DND-41 (cell line): Measurements from ENCODE around the gene RGL4.
"Not testable (repeated sequence)": the region's sequence is repeated elsewhere in the genome, so short reads cannot be mapped to it uniquely, and the experiment has no call there.

Source experiments
- ATAC-seq: fragments of 200-7000 bp; cut with Tn5 transposase; 3 replicates; pipeline ENCODE4 v1.9.1; 2021; ENCODE audit warnings: low read depth; ENCODE audit not compliant: insufficient read depth
- DNase-seq: peaks from one replicate; pipeline ENCODE4 v3.0.0-alpha.2; 2020
- H2AFZ ChIP-seq: 2 replicates; pipeline ENCODE4 v1.6.0; 2012; ENCODE audit warnings: low read depth, low read length
- H3K27ac ChIP-seq: 2 replicates; pipeline ENCODE4 v1.5.1; 2012; ENCODE audit warnings: low read length, inconsistent platforms
- H3K27me3 ChIP-seq: fragments of 200-600 bp; sonication (generic); 2 replicates; pipeline ENCODE4 v1.6.0; 2012; ENCODE audit warnings: low read length, mild to moderate bottlenecking, inconsistent platforms; ENCODE audit not compliant: insufficient read depth, poor library complexity
- H3K36me3 ChIP-seq: 2 replicates; pipeline ENCODE4 v1.5.1; 2012; ENCODE audit warnings: low read length, inconsistent platforms; ENCODE audit not compliant: insufficient read depth
- H3K4me1 ChIP-seq: 2 replicates; pipeline ENCODE4 v1.5.1; 2012; ENCODE audit warnings: mild to moderate bottlenecking, low read length; ENCODE audit not compliant: insufficient read depth
- H3K4me2 ChIP-seq: 2 replicates; pipeline ENCODE4 v1.6.0; 2012; ENCODE audit warnings: mild to moderate bottlenecking, moderate library complexity, low read length, inconsistent platforms; ENCODE audit not compliant: insufficient read depth
- H3K4me3 ChIP-seq, 2 experiments: fragments of 200-600 bp in 1 of 2; shearing (Covaris generic) in 1 of 2; 2 replicates each; pipeline ENCODE4 v1.5.1; 2012 to 2016; ENCODE audit warnings: inconsistent platforms in 2 of 2, low read length in 2 of 2, mild to moderate bottlenecking in 2 of 2, low read depth in 1 of 2, moderate library complexity in 1 of 2
- H3K79me2 ChIP-seq: 2 replicates; pipeline ENCODE4 v1.6.0; 2012; ENCODE audit warnings: low read length, inconsistent platforms; ENCODE audit not compliant: insufficient read depth
- H3K9ac ChIP-seq: 2 replicates; pipeline ENCODE4 v1.6.0; 2012; ENCODE audit warnings: low read depth, mild to moderate bottlenecking, inconsistent platforms, low read length, moderate library complexity
- H3K9me3 ChIP-seq: 2 replicates; pipeline ENCODE4 v1.5.1; 2012; ENCODE audit warnings: low read length, moderate library complexity, mild to moderate bottlenecking, inconsistent platforms; ENCODE audit not compliant: insufficient read depth, severe bottlenecking
- H4K20me1 ChIP-seq: 2 replicates; pipeline ENCODE4 v1.6.0; 2012; ENCODE audit warnings: low read length; ENCODE audit not compliant: insufficient read depth
- EZH2 ChIP-seq: IDR thresholded peaks from 3 replicates; pipeline ENCODE4 v1.6.1; 2012; ENCODE audit warnings: borderline replicate concordance, low read depth, mild to moderate bottlenecking, moderate library complexity, low read length, inconsistent platforms; ENCODE audit not compliant: severe bottlenecking
- TF ChIP-seq, protein P1 (sequence below): IDR thresholded peaks from 2 replicates; pipeline ENCODE4 v1.5.1; 2012; ENCODE audit warnings: borderline replicate concordance, low read length, moderate library complexity, mild to moderate bottlenecking; ENCODE audit not compliant: poor library complexity, severe bottlenecking; ENCODE audit errors: extremely low read depth

RGL4 gene

DNA sequence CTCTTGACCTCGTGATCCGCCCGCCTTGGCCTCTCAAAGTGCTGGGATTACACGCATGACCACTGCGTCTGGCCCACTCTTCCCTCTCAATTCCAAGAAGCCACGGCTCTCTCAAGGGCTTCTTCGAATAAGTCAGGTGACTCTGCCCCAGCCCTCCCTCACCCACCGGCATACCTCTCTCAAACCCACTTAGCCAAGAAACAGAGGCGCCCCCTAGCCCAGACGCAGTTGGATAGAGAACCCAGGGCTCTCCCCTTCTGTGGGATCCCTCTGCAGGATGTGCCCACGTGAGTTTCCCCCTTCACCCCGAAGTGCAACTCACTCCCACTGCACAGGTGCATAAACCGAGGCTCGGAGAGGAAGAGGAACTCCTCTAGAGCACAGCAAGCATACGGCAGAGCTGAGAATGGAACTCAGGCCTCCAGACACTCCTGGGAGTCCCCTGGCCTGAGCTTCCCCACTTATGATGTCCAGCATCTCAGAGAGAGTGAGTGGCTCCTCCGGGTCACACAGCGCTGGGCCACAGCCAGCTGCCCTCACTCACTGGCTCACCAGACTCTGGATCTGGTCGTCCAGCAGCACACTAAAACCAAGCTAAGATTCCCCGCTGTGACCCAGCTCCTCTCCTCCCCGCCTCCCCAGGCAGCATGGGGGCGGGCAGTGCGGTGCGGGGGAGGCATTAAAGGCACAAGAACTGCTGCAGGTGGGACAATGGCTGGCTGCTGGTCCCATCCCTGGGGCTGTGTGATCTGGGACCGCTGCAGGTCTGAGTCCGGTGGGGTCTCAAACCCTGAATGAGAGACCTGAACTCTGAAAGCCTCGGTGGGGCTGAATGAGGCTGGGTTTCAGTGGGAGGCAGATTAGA is 16.8 kb upstream of the RGL4 start:
- Histone ChIP-seq H3K27me3 (no peaks in the 10 kb centered on the region), H3K27ac (no peak overlapping the region), H3K9ac (no peak overlapping the region), H2AFZ (no peak overlapping the region), H3K4me3 (no peak overlapping the region), H3K36me3 (peaks cover 35% of the 10 kb centered on the region), H3K79me2 (no peaks in the 10 kb centered on the region), H4K20me1 (no peaks in the 10 kb centered on the region), H3K9me3 (no peaks in the 10 kb centered on the region), H3K4me1 (no peaks in the 10 kb centered on the region), H3K4me2 (no peak overlapping the region)
- no peak for DNase-seq
- no peak for TF ChIP-seq EZH2
- TF ChIP-seq, protein P1, sequence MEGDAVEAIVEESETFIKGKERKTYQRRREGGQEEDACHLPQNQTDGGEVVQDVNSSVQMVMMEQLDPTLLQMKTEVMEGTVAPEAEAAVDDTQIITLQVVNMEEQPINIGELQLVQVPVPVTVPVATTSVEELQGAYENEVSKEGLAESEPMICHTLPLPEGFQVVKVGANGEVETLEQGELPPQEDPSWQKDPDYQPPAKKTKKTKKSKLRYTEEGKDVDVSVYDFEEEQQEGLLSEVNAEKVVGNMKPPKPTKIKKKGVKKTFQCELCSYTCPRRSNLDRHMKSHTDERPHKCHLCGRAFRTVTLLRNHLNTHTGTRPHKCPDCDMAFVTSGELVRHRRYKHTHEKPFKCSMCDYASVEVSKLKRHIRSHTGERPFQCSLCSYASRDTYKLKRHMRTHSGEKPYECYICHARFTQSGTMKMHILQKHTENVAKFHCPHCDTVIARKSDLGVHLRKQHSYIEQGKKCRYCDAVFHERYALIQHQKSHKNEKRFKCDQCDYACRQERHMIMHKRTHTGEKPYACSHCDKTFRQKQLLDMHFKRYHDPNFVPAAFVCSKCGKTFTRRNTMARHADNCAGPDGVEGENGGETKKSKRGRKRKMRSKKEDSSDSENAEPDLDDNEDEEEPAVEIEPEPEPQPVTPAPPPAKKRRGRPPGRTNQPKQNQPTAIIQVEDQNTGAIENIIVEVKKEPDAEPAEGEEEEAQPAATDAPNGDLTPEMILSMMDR = no peak
- ATAC-seq = no peak

DNA sequence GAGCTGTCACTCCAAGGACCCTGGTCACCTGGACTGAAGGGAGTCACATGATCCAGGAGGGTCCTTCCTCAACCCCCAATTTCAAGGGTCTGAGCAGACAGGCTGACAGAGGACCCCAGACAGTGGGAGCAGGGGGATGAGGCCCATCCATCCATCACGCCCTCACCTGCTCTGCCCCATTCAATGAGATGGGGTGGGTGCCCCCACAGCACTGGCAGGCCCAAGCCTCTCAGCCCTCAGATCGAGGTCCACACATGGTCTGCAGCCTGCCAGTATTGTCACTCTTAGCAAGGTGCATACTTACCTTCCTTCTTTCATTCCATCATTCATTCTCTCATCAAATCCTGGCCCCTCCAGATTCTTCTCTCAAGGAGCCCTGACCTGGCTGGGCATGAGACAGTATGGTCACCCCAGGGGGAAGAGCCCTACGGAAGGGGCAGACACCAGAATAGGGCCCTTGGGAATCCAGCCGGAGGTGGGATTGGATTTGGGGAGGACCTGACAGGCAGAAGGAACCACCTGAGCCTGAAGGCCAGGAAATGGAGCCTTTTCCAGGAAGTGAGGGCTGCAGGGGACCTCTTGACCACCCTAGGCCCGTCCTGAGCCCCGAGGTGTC is 15.8 kb upstream of the RGL4 start:
- not testable (repeated sequence) for H3K79me2 ChIP-seq, H3K9me3 ChIP-seq, H3K9ac ChIP-seq, ATAC-seq, H2AFZ ChIP-seq, H4K20me1 ChIP-seq, H3K4me3 ChIP-seq, H3K4me1 ChIP-seq, H3K27ac ChIP-seq, H3K4me2 ChIP-seq, H3K27me3 ChIP-seq, DNase-seq
- H3K36me3 ChIP-seq = peaks cover 34% of the 10 kb centered on the region

DNA sequence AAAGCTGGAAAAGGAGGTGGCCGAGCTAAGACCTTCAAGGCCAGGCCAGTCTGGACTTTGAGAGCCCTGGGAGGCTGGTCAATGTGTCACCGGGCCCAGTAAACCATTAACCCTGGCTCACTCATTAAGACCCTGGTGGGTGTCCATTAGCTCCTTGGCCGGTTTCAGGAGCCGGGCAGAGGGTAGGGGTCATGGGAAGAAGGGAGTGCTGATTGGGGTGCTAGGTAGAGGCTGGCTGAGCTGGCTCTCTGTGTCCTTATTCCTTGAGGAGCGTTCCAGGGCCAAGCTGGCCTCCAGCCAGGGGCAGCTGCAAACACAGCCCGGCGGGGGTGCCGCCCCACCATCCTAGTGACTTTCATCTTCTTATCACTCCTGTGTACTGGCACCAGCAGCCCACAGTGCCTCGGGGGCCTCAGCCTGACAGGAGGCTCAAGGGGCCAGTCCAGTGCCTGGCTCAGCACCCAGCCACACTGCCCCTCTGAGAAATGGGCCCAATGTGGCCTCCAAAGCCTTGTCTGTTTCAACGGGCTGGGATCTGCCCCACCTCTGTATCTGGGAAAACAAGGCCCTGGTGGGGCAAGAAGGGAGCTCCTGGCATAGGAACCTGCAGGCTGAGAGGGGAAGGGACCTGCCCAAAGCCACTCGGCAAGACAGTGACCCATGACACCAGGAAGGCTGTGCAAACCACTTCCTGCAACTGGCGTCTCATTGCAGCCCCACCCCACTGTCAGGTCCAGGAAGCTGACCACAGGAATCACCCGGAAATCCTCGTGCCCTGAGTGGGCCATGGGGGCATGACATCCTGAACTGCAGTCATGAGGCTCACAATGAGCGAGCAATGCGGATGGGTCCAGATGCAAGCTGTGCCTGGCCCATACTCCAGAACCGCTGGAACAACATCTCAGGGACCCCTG is 15.1 kb upstream of the RGL4 start:
- no peak overlapping the region for H3K4me3 ChIP-seq
- H2AFZ ChIP-seq = no peak overlapping the region
- TF ChIP-seq EZH2 = no peak
- TF ChIP-seq, protein P1 = no peak
- H3K79me2 ChIP-seq = no peaks in the 10 kb centered on the region
- no peaks in the 10 kb centered on the region for H3K9me3 ChIP-seq
- no peak overlapping the region for H3K9ac ChIP-seq
- H3K4me1 ChIP-seq = no peaks in the 10 kb centered on the region
- peaks cover 28% of the 10 kb centered on the region for H3K36me3 ChIP-seq
- no peak overlapping the region for H3K4me2 ChIP-seq
- no peaks in the 10 kb centered on the region for H4K20me1 ChIP-seq
- DNase-seq (no peak), ATAC-seq (no peak)
- no peaks in the 10 kb centered on the region for H3K27me3 ChIP-seq
- no peak overlapping the region for H3K27ac ChIP-seq

DNA sequence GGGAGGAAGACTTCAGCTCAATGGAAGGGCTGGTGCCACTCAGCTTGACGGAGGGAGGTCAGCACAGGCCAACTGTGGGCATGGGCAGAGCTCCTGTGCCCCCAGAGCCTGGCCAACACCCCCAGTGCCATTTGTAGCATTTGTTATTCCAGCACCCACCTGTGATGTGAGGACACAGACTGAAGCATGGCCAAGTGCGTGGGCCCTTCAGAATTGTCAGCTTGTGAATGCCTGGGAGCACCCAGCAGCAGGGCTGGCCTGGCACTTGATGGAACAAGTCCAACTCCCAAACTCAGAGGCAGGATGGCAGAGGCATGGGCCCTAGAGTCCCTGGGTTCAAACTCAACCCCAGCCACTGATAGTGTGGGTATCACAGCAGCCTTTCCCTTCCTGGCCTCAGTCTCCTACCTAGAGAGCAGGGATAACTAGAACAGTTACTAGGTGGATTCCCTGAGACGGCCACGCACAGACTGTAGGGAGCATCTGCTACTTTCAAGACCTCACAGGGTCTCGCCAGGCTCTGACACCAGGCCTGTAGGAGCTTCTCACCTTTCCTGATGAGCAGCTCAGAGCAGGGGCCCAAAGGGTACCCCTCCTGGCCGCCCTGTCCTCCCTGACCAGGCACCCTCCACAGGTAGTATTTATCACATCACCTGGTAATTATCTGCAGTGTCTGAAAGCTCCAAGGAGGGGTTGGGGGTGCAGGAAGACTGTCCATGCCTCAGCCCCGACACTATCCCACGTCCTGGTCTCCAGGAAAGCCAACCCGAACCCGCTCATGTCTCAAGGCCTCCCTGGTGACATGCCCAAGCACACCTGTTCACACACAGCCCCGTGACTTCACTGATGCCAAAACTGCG is 13.7 kb upstream of the RGL4 start:
- not testable (repeated sequence) for DNase-seq, H3K4me1 ChIP-seq, H3K9me3 ChIP-seq, H2AFZ ChIP-seq, H3K4me2 ChIP-seq, H3K4me3 ChIP-seq, H4K20me1 ChIP-seq, H3K27me3 ChIP-seq, H3K79me2 ChIP-seq, H3K27ac ChIP-seq, H3K9ac ChIP-seq, ATAC-seq
- peaks cover 35% of the 10 kb centered on the region for H3K36me3 ChIP-seq
